OCI-LY1 (cell line): ENCODE data around the gene DTHD1.

Experiments
- EZH2 ChIP-seq: fragments of 200-600 bp; sonication (generic), shearing (Covaris generic); IDR thresholded peaks from 2 replicates; pipeline ENCODE4 v1.8.0; 2017; ENCODE audit warnings: borderline replicate concordance, mixed run types, mild to moderate bottlenecking, antibody characterized with exemption, low read length, moderate library complexity, mixed read lengths
- TF ChIP-seq, protein P1 (sequence below): fragments of 200-600 bp; sonication (generic), shearing (Covaris generic); IDR thresholded peaks from 2 replicates; pipeline ENCODE4 v1.5.1; 2017; ENCODE audit warnings: mild to moderate bottlenecking, antibody characterized with exemption, low read length, moderate library complexity, mixed read lengths

DNA sequence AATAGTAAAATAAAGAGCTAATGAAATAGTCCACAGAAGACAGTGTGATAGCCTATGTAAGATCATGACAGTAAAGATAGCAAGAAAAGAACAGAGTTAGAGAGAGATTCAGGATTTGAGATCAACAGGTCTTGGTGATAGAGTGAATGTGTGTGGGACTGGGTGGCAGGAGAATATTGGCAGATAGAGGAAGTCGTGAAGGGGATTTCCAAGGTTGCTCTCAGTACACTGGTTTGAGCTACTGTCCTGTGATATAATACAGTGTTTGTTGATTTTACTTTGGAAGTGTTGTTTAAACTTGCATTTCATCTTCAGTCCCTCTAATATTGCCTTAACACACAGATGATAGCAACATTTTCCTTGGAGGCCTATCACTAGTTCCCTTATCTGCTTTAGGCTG, 44.1 kb downstream of the DTHD1 start:
- TF ChIP-seq, protein P1, sequence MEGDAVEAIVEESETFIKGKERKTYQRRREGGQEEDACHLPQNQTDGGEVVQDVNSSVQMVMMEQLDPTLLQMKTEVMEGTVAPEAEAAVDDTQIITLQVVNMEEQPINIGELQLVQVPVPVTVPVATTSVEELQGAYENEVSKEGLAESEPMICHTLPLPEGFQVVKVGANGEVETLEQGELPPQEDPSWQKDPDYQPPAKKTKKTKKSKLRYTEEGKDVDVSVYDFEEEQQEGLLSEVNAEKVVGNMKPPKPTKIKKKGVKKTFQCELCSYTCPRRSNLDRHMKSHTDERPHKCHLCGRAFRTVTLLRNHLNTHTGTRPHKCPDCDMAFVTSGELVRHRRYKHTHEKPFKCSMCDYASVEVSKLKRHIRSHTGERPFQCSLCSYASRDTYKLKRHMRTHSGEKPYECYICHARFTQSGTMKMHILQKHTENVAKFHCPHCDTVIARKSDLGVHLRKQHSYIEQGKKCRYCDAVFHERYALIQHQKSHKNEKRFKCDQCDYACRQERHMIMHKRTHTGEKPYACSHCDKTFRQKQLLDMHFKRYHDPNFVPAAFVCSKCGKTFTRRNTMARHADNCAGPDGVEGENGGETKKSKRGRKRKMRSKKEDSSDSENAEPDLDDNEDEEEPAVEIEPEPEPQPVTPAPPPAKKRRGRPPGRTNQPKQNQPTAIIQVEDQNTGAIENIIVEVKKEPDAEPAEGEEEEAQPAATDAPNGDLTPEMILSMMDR: no peak
- no peak for TF ChIP-seq EZH2
